Heart left ventricle (tissue), 16 donors: ENCODE results near the gene SKAP2. TPM values are rescaled to one million over a fixed set of nuclear protein-coding genes. Genes with fewer than 3 reads are reported as not detected.

Experiments
- ATAC-seq, 4 donors: fragments of 200-7000 bp; cut with Tn5 transposase; one replicate each; pipeline ENCODE4 v1.9.1; 2020 to 2022; ENCODE audit warnings: moderate library complexity in 4 of 4, mild to moderate bottlenecking in 3 of 4, moderate number of reproducible peaks in 1 of 4
- DNase-seq, 5 donors: peaks; one replicate each; pipeline ENCODE4 v3.0.0-alpha.2; 2020
- H3K27ac ChIP-seq, 12 donors: fragments of 200-600 bp; sonication (generic) in 4 of 12; one replicate each; pipeline versions ENCODE4 v1.5.0 to v1.8.0; 2016 to 2022; ENCODE audit warnings: mild to moderate bottlenecking in 2 of 12
- H3K27me3 ChIP-seq, 9 donors: fragments of 200-600 bp; sonication (generic) in 2 of 9; one replicate each; pipeline versions ENCODE4 v1.5.1 to v1.8.0; 2016 to 2022; ENCODE audit warnings: mild to moderate bottlenecking in 3 of 9
- H3K36me3 ChIP-seq, 9 donors: fragments of 200-600 bp; sonication (generic) in 2 of 9; one replicate each; pipeline versions ENCODE4 v1.5.0 to v1.8.0; 2018 to 2022; ENCODE audit warnings: mild to moderate bottlenecking in 2 of 9
- H3K4me1 ChIP-seq, 12 donors: fragments of 200-600 bp; sonication (generic) in 4 of 12; one replicate each; pipeline versions ENCODE4 v1.5.0 to v1.8.0; 2016 to 2022; ENCODE audit warnings: mild to moderate bottlenecking in 3 of 12
- H3K4me3 ChIP-seq, 12 donors: fragments of 200-600 bp; sonication (generic) in 4 of 12; one replicate each; pipeline versions ENCODE4 v1.5.0 to v1.8.0; 2017 to 2022; ENCODE audit warnings: mild to moderate bottlenecking in 9 of 12, moderate library complexity in 4 of 12
- H3K9me3 ChIP-seq, 12 donors: fragments of 200-600 bp; sonication (generic) in 4 of 12; one replicate each; pipeline versions ENCODE4 v1.5.0 to v1.8.0; 2016 to 2022; ENCODE audit warnings: mild to moderate bottlenecking in 1 of 12
- POLR2A ChIP-seq, 2 donors: fragments of 450-650 bp; IDR thresholded peaks; one replicate each; pipeline ENCODE4 v1.6.1; 2017; ENCODE audit warnings: antibody characterized with exemption in 2 of 2, mild to moderate bottlenecking in 2 of 2, moderate library complexity in 2 of 2
- WGBS, 4 donors: extraction: QIAGEN DNeasy Blood & Tissue Kit in 2 of 4; methylation state at CpG; one replicate each; pipeline versions ENCODE4 v1.1.5 to v1.1.7; 2013 to 2018; 5-methylcytosine and 5-hydroxymethylcytosine counted together
- intact Hi-C, 10 donors: fragments of 100-400 bp; cut with DNase I; formaldehyde crosslinking; loops; one replicate each; pipeline versions ENCODE4 v1.11.1 to v1.14.2; 2022
- polyA plus RNA-seq, 2 donors: library from polyadenylated mRNA; stranded (reverse); fragments of 200-250 nt; gene quantifications; one replicate each; pipeline ENCODE4 v1.2.3, GENCODE V29; 2013
- total RNA-seq, 9 donors: library from RNA; depleted of rRNA in 2 of 9; stranded (reverse); fragments of >200 nt in 2 of 9; fragmentation: NEBNext Ultra II Directional in 3 of 9; extraction: Animal tissue kit (Norgen Biotek cat#: 25700) in 3 of 9; gene quantifications; one replicate each; pipeline versions ENCODE4 v1.1.0 to v1.2.4, GENCODE V29; 2016 to 2023
- TF ChIP-seq, protein P1 (sequence below), 12 donors: fragments of 200-600 bp; sonication (generic) in 4 of 12; IDR thresholded peaks; one replicate each; pipeline versions ENCODE4 v1.5.0 to v1.8.0; 2018 to 2022; ENCODE audit warnings: antibody characterized with exemption in 12 of 12, mild to moderate bottlenecking in 5 of 12
- donor health status: ischemic (EF 13 %, LVEDD 7.1; RV severe dilation, severe dysfunction).
- donor health status: healthy with polysubstance abuse.
- donor health status: DM: no; HTN: yes; CAD: no.
- donor health status: DM: no; HTN: no; CAD: no.
- donor health status: ischemic (EF 25% LVEDD 6.9; RV normal size, moderate dysfunction).
- donor health status: ischemic (EF 25% LVEDD 5.7; RV mildly dilated, moderate dysfunction).
- donor health status: healthy.
- donor health status: DM: yes; HTN: yes; CAD: no.
- donor health status: ischemic (EF 35%, LVEDD 5.7; RV mildly dilated, moderate dysfunction).
- donor health status: nonischemic (EF 11% LVEDD 7.7; RV severe dilation, severe dysfunction).
- donor health status: DM: yes; HTN: yes; CAD: no.
- donor health status: PGD.
- donor health status: ischemic (EF 29% LVEDD 5.4; RV normal size, mild dysfunction).
- donor health status: nonischemic (EF 23%, LVEDD 6.1; RV moderate dilation, normal function).

The SKAP2 gene
- total and polyA plus RNA-seq, 11 donors = 0.99 to 17.3 (median 3.6) TPM

GRCh38 chr7:26648554-26648953 lies 215.8 kb downstream of the SKAP2 start:
- intact Hi-C loops = no loop called here
- no peaks in the 10 kb centered on the region for H3K4me1 ChIP-seq
- no peak overlapping the region for H3K4me3 ChIP-seq
- H3K27me3 ChIP-seq = no peaks in the 10 kb centered on the region
- H3K27ac ChIP-seq = no peak overlapping the region
- no peak for DNase-seq
- H3K36me3 ChIP-seq = no peaks in the 10 kb centered on the region
- 88 to 96% (median 92%) methylated on average over 2 of the region's 2 CpGs for WGBS, 4 donors
- ATAC-seq = no peak
- TF ChIP-seq, protein P1, sequence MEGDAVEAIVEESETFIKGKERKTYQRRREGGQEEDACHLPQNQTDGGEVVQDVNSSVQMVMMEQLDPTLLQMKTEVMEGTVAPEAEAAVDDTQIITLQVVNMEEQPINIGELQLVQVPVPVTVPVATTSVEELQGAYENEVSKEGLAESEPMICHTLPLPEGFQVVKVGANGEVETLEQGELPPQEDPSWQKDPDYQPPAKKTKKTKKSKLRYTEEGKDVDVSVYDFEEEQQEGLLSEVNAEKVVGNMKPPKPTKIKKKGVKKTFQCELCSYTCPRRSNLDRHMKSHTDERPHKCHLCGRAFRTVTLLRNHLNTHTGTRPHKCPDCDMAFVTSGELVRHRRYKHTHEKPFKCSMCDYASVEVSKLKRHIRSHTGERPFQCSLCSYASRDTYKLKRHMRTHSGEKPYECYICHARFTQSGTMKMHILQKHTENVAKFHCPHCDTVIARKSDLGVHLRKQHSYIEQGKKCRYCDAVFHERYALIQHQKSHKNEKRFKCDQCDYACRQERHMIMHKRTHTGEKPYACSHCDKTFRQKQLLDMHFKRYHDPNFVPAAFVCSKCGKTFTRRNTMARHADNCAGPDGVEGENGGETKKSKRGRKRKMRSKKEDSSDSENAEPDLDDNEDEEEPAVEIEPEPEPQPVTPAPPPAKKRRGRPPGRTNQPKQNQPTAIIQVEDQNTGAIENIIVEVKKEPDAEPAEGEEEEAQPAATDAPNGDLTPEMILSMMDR (IDR thresholded peaks at IDR 0.05) = no peak
- TF ChIP-seq POLR2A (IDR thresholded peaks at IDR 0.05) = no peak
- H3K9me3 ChIP-seq = no peaks in the 10 kb centered on the region

DNA sequence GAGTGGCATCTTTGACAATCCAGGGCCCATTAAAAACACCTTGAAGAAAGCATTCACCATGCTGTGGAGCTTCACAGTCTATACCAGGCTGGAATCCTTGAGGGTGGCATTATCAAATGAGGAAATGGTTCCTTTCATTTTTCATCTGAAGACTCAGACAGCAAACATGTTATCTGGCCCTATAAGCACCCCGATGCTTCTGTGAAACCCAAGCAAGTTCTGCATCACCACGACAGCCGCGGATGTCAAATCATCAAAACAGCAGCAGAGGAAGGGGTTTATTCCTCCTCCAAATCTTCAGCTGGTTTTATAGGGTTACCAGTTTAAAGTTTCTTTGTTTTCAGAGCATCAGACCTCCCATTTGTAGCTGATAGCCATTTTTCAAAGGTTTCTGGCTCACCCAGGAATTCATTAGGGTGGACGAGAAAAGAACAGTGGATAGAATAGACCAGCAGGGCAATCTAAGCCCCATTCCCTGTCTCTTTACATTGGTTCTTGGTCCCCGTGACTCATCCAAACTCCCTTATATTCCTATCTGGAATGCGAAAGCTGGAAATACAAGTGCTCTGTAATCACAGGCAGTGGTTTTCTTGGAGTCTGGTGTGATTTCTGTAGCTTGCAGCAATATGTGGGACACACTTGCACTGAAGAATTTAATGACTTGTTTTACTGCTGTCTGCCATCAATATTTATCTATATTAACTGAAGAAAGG lies 217.9 kb downstream of the SKAP2 start:
- Histone ChIP-seq H3K9me3 (no peaks in the 10 kb centered on the region), H3K36me3 (no peaks in the 10 kb centered on the region), H3K27ac (no peak overlapping the region), H3K4me1 (no peaks in the 10 kb centered on the region), H3K27me3 (no peaks in the 10 kb centered on the region), H3K4me3 (no peak overlapping the region)
- 81 to 89% (median 83%) methylated on average over 7 of the region's 7 CpGs for WGBS, 4 donors
- DNase-seq (no peak), ATAC-seq (no peak)
- intact Hi-C loops = no loop called here
- TF ChIP-seq, protein P1 (IDR thresholded peaks at IDR 0.05) = no peak
- no peak for TF ChIP-seq POLR2A (IDR thresholded peaks at IDR 0.05)

GRCh38 chr7:26645121-26645520 lies 219.3 kb downstream of the SKAP2 start:
- Histone ChIP-seq H3K27me3 (peaks cover 0 to 6% (median 0%) of the 10 kb centered on the region in 9 donors), H3K9me3 (no peaks in the 10 kb centered on the region), H3K4me3 (no peak overlapping the region), H3K36me3 (no peaks in the 10 kb centered on the region), H3K4me1 (no peaks in the 10 kb centered on the region), H3K27ac (no peak overlapping the region)
- TF ChIP-seq, protein P1 (IDR thresholded peaks at IDR 0.05) = no peak
- TF ChIP-seq POLR2A (IDR thresholded peaks at IDR 0.05) = no peak
- DNase-seq = no peak
- ATAC-seq = no peak
- WGBS, 4 donors = 67 to 81% (median 78%) methylated on average over 6 of the region's 6 CpGs
- intact Hi-C loops = no loop called here

DNA sequence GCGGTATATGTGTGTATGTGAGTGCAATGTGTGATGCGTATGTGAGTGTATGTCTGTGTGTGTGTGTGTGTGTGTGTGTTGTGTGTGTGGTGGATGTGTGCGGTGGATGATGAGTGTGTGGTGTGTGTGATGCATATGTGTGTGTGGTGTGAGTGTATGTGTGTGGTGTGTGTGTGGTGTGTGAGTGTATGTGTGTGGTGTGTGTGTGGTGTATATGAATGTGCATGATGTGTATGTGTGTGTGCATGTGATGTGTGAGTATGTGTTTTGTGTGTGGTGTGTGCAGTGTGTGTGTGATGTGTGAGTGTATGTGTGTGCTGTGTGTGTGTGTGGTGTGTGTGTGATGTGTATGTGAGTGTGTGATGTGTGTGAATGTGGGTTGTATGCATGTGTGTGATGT lies 222.0 kb downstream of the SKAP2 start:
- no peaks in the 10 kb centered on the region for H3K9me3 ChIP-seq
- no peaks in the 10 kb centered on the region for H3K36me3 ChIP-seq
- H3K4me3 ChIP-seq = no peak overlapping the region
- TF ChIP-seq POLR2A (IDR thresholded peaks at IDR 0.05) = no peak
- TF ChIP-seq, protein P1 (IDR thresholded peaks at IDR 0.05) = no peak
- DNase-seq = no peak
- ATAC-seq = no peak
- intact Hi-C loops = no loop called here
- peaks cover 0 to 6% (median 0%) of the 10 kb centered on the region in 9 donors for H3K27me3 ChIP-seq
- no peaks in the 10 kb centered on the region for H3K4me1 ChIP-seq
- WGBS, 4 donors = 79 to 98% (median 88%) methylated on average over 3 of the region's 3 CpGs
- H3K27ac ChIP-seq = no peak overlapping the region
